ENCODE measurements around the gene CSPG5. TPM values are rescaled to one million over a fixed set of nuclear protein-coding genes. Genes with fewer than 3 reads are reported as not detected.
A peak's percentile ranks its signal among the peaks of the same experiment; 100 is the strongest.

Gene CSPG5
- total RNA-seq, 1 experiment from 2014 or later, result 0.48 TPM

- no peak for DNase-seq (ENCODE audit: low read depth)
These were observed 8.1 kb upstream of the CSPG5 start for GRCh38 chr3:47586746-47587145.

GRCh38 chr3:47583320-47584075 lies 4.8 kb upstream of the CSPG5 start:
- no peak for DNase-seq (ENCODE audit: low read depth)

GRCh38 chr3:47581835-47582234 lies 3.2 kb upstream of the CSPG5 start:
- DNase-seq (ENCODE audit: low read depth), result no peak

- no peak for DNase-seq (ENCODE audit: low read depth)
These were observed 2.8 kb upstream of the CSPG5 start for GRCh38 chr3:47581422-47581821.

- DNase-seq (ENCODE audit: low read depth), result no peak
These were observed 1.8 kb upstream of the CSPG5 start for GRCh38 chr3:47580481-47580880.

GRCh38 chr3:47579875-47580274 lies 1.2 kb upstream of the CSPG5 start:
- DNase-seq (ENCODE audit: low read depth), result no peak

- DNase-seq (ENCODE audit: low read depth), result peak; percentile 27
These were observed 489 bp downstream of the CSPG5 start for GRCh38 chr3:47578119-47578632.

- DNase-seq (ENCODE audit: low read depth), result peak; percentile 15
These were observed 1.0 kb downstream of the CSPG5 start for GRCh38 chr3:47577583-47578118.

GRCh38 chr3:47573190-47574172 lies 5.2 kb downstream of the CSPG5 start:
- no peak for DNase-seq (ENCODE audit: low read depth)

GRCh38 chr3:47571391-47572175 lies 7.1 kb downstream of the CSPG5 start:
- peak; percentile 28 for DNase-seq (ENCODE audit: low read depth)

GRCh38 chr3:47568901-47569300 lies 9.8 kb downstream of the CSPG5 start:
- DNase-seq (ENCODE audit: low read depth), result no peak

- no peak for DNase-seq (ENCODE audit: low read depth)
These were observed 11.5 kb downstream of the CSPG5 start for GRCh38 chr3:47567149-47567548.

- no peak for DNase-seq (ENCODE audit: low read depth)
These were observed 12.0 kb downstream of the CSPG5 start for GRCh38 chr3:47566667-47567066.

GRCh38 chr3:47565734-47566550 lies 12.7 kb downstream of the CSPG5 start:
- no peak for DNase-seq (ENCODE audit: low read depth)

- DNase-seq (ENCODE audit: low read depth), result no peak
These were observed 22.3 kb downstream of the CSPG5 start for GRCh38 chr3:47556351-47556750.

GRCh38 chr3:47554335-47554734 lies 24.3 kb downstream of the CSPG5 start:
- no peak for DNase-seq (ENCODE audit: low read depth)

GRCh38 chr3:47553407-47553806 lies 25.3 kb downstream of the CSPG5 start:
- DNase-seq (ENCODE audit: low read depth), result no peak

GRCh38 chr3:47542471-47543173 lies 36.0 kb downstream of the CSPG5 start:
- DNase-seq (ENCODE audit: low read depth), result no peak

GRCh38 chr3:47541583-47542108 lies 37.0 kb downstream of the CSPG5 start:
- DNase-seq (ENCODE audit: low read depth), result no peak

- no peak for DNase-seq (ENCODE audit: low read depth)
These were observed 38.4 kb downstream of the CSPG5 start for GRCh38 chr3:47540281-47540680.

All from RPMI7951 (cell line).